Fibroblast of lung (primary cell): ENCODE measurements around the gene PDGFC.

Experiments used
- EZH2 ChIP-seq: IDR thresholded peaks from 2 replicates; pipeline ENCODE4 v1.5.1; 2012; ENCODE audit warnings: low read length, control low read depth, mild to moderate bottlenecking; ENCODE audit errors: missing control alignments
- TF ChIP-seq, protein P1 (sequence below), 2 donors: IDR thresholded peaks in 1 of 2; conservative IDR thresholded peaks in 1 of 2; 1 replicate in 1 of 2; 2 replicates in 1 of 2; pipeline ENCODE4 v1.5.1; 2011 to 2012; ENCODE audit warnings: low read length in 2 of 2, control low read depth in 1 of 2, inconsistent platforms in 1 of 2, low read depth in 1 of 2, mild to moderate bottlenecking in 1 of 2

DNA sequence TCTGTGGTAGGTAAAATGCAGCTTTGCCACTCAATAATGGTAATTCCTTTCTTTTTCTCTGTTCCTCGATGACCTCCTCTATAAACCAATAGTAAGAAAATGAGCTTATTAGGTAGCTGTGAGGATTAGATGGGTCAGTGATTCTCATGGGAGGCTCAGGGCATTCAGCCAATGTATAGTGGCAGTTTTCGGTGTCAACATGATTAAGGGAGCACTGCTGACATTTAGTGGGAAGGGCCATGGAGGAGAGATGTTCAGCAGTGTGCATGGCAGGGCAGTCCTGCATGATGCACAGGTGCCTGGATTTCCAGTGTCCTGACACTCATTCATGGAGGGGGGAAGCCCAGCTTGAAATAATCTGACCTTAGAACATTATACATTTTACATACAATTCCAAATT, 232.8 kb downstream of the PDGFC start:
- no peak for TF ChIP-seq EZH2
- TF ChIP-seq, protein P1, sequence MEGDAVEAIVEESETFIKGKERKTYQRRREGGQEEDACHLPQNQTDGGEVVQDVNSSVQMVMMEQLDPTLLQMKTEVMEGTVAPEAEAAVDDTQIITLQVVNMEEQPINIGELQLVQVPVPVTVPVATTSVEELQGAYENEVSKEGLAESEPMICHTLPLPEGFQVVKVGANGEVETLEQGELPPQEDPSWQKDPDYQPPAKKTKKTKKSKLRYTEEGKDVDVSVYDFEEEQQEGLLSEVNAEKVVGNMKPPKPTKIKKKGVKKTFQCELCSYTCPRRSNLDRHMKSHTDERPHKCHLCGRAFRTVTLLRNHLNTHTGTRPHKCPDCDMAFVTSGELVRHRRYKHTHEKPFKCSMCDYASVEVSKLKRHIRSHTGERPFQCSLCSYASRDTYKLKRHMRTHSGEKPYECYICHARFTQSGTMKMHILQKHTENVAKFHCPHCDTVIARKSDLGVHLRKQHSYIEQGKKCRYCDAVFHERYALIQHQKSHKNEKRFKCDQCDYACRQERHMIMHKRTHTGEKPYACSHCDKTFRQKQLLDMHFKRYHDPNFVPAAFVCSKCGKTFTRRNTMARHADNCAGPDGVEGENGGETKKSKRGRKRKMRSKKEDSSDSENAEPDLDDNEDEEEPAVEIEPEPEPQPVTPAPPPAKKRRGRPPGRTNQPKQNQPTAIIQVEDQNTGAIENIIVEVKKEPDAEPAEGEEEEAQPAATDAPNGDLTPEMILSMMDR (conservative IDR thresholded peaks at IDR 0.05 in 1 of 2, IDR thresholded peaks at IDR 0.05 in 1 of 2; ENCODE audit: low read depth in 1 of 2, low read length in 2 of 2): no peak
